T-helper 9 cell (primary cell): ENCODE measurements around the gene HOXC5.

ENCODE experiments used
- DNase-seq: peaks from one replicate; pipeline ENCODE4 v3.0.0-alpha.2; 2020

Gene HOXC5

GRCh38 chr12:54049108-54049507 lies 16.3 kb downstream of the HOXC5 start:
- no peak for DNase-seq

GRCh38 chr12:54050482-54050810 lies 17.6 kb downstream of the HOXC5 start:
- DNase-seq = no peak

DNA sequence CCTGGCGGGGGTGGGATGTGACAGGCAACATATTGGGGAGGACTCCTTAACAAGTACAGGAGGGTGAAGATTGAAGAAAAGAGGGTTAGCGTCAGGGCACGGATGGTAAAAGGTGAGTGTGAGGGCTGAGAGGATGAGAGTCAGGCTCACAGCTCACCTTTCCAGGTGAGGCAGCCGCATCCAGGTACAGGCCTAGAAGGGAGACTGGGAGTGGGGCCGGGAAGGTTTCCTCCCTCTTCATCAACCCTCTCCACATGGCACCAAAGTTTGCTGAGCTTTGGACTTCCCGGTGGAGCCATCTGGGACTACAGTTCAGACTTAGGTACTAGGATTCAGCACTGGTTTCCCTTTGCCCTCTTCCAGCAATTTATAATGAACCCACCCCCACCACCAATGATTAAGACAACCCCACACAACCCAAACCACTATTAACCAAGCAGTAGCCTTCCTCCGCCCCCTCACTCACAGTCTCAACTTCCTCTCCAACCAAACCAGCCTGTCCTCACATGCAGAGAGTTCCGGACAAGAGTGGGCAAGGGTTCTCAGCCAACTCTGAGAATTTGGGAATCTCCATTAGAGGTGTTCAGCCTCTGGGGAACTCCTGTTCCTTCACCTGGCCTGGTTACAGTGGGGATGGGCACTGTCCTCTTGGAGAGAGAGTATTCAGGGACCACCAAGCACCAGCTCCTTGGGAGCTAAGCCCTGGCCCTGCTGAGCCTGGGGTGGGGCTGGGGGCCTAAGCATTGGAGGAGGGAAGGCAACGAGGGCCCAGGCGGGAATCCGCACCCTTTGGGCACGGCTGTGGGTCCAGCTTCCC lies 18.4 kb downstream of the HOXC5 start:
- no peak for DNase-seq

DNA sequence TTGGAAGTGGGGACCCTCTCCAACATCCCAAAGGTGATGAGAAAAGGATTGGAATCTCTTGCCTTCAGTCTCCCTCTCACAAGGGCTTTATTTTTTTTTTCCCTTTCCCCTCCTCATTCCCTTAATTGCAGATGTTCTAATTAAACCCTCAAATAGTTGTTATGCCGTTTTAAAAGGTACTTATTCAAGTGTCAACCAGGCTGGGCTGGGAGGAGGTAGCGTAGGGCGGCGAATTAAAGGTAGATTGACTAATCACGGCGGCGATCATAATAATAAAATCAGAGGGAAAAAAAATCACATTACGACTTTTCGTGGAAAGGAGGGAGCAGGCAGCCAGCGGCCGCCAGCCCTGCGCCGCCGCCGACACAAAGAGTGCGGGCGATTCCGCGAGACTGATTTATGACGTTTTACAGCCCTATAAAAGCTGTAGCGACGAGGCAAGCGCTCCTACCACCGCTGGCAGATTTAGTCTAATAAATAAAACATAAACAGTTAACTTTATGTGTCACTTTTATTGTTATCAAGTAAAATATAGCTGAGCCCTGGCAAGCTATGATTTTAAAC lies 19.1 kb downstream of the HOXC5 start:
- DNase-seq = no peak

DNA sequence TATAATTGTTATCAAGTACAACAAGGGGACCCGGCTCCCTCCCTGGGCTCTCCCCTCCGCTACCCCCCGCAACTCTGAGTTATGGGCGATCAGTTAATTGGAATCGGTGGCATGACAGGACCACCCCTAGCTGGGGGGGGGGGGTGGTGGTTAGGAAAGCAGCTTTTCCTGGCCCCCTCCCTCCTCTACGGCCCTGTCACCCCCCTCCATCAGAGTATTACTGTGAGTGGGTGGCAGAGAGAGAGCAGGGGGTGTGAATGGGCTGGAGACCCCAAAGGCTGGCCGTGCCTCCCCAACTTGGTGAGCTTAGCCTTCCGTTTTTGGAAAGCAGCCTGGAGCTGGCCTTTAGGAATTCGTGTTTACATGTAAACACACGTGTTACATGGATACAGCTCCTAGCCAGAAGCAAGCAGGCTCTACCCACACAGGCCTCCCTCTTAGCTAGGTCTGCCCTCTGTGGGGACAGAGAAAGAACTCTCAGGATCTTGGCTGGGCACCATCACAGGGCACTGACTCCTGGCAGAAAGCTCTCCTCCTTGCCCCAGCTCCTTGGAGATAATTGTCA lies 19.7 kb downstream of the HOXC5 start:
- no peak for DNase-seq

- DNase-seq = no peak
Observed at GRCh38 chr12:54053003-54053750, 20.3 kb downstream of the HOXC5 start.

DNA sequence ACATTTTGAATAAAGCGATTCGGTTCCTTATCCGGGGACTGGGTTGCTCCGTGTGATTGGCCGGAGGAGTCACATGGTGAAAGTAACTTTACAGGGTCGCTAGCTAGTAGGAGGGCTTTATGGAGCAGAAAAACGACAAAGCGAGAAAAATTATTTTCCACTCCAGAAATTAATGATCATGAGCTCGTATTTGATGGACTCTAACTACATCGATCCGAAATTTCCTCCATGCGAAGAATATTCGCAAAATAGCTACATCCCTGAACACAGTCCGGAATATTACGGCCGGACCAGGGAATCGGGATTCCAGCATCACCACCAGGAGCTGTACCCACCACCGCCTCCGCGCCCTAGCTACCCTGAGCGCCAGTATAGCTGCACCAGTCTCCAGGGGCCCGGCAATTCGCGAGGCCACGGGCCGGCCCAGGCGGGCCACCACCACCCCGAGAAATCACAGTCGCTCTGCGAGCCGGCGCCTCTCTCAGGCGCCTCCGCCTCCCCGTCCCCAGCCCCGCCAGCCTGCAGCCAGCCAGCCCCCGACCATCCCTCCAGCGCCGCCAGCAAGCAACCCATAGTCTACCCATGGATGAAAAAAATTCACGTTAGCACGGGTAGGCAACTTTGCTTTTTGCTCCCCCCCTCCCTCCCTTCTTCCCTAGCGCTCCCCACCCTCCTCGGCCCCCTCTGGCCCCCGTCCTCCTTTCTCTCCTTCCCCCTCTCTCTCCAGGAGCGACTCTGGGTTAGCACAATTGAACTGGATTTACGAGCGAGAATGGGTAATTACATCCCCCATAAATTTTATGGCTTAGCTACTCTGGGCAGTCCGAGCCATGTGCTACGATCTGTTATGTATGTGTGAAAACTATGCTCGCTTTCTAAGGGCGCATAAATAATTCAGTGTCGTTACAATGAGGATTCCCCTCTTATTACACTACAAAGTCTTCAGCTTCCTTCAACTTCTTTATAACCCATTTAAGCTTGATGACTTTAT lies 21.2 kb downstream of the HOXC5 start, which contains the start of gene HOXC4:
Gene HOXC4, plus strand, starts transcription at position 85 of the 991 bp plus-strand sequence. Its CDS starts 88 bp downstream, at position 173.
- no peak for DNase-seq

- no peak for DNase-seq
Observed at GRCh38 chr12:54054742-54055194, 21.9 kb downstream of the HOXC5 start.

- no peak for DNase-seq
Observed at GRCh38 chr12:54055552-54055951, 22.7 kb downstream of the HOXC5 start.

GRCh38 chr12:54056110-54056509 lies 23.3 kb downstream of the HOXC5 start:
- DNase-seq = no peak

- DNase-seq = no peak
Observed at GRCh38 chr12:54058128-54058768, 25.4 kb downstream of the HOXC5 start.

DNA sequence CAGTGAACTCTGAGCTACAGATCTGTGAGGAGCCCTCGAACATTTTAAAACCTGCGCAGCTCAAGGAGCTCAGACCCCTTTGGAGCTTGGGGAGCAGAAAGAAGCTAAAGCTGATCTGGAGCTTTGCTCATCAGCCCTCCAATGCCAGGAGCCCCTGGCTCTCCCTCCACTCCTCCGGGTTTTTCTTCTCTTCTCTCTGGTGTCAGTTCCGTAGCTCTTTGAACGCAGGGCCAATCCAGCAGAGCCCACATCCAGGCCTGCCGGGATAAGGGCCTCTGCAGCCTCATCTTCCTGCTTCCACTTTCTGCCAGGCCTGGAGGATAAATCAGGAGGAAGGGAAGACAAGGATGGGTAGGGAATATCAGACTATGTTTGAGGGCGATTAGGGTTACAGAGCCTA lies 26.8 kb downstream of the HOXC5 start:
- no peak for DNase-seq

- no peak for DNase-seq
Observed at GRCh38 chr12:54060174-54060974, 27.5 kb downstream of the HOXC5 start.

- no peak for DNase-seq
Observed at GRCh38 chr12:54060975-54061778, 28.3 kb downstream of the HOXC5 start.

DNA sequence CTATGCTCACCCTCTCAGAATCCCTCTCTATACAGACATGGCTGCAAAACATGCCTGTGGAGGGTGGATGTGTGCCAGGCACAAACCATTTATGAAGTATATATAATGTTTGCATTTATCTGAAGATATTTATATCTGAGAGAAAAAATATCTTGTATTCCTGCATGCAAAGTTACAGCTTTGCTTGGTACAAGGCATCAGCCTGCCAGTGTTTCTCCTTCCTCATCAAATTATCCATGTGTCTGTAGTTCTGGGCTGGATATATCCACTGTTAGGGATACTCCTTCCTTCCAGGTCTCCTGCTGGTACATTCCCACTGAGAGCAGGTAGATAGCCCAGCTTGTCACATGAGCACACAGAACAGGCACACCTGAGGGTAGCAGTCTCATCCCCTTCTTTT lies 32.8 kb downstream of the HOXC5 start:
- no peak for DNase-seq

GRCh38 chr12:54066408-54066807 lies 33.6 kb downstream of the HOXC5 start:
- no peak for DNase-seq

DNA sequence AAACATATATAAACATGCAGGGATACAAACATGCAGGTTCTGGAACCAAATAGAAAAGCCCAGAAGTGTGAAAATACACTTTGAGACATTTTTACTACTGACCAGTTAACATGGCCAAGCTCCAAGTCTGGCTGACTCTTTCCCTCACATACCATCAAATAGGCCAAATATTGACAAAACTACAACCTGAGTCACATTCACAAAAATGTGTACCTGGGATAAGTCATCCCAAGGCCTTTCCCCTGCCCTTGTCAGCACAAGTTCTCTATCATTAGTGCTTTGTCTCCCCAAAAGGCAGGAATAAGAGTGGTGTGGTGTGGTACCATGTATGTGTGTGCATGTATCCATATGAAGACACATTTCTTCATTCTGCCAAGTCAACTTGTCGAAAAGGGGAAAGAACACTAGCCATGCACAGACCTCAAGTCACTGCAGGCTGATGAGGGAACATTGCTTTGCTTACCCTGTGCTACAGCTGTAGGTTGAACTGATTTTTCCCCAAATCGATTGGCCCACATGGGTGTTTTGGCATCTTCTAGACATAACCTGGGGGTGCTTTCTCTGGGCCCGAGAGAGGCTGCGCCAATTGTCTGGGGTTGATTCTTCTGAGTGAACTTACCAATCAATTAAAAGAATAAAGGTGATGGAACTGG lies 35.7 kb downstream of the HOXC5 start:
- DNase-seq = no peak

DNA sequence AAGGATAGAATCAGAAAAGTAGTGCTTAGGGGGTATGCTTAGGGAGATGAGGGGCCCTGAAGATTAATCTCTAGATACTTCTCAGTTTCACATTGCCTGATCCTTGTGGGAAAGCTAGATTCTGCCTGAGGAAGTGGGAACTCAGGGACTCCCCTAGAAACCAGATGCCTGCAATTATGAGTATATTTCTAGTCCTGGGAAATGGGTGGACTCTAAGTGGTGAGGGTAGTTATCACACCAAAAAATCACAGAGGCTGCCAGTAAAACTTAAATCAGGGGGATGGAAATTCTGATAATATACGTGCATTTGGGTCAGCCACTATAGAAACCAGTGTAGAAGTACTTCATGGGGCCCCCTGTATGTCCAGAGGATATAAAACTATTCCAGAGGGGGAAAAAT lies 39.1 kb downstream of the HOXC5 start:
- DNase-seq = no peak

- no peak for DNase-seq
Observed at GRCh38 chr12:54074308-54074707, 41.5 kb downstream of the HOXC5 start.
